Lower leg skin (tissue), 4 donors: ENCODE data around the gene LHX3. TPM values are rescaled to one million over a fixed set of nuclear protein-coding genes. Genes with fewer than 3 reads are reported as not detected.

ENCODE experiments used
- DNase-seq, 2 donors: peaks; one replicate each; pipeline ENCODE4 v3.0.0-alpha.2; 2019; ENCODE audit warnings: low spot score in 2 of 2
- H3K4me3 ChIP-seq: fragments of 200-600 bp; sonication (generic); 2 replicates; pipeline ENCODE4 v1.5.1; 2017; ENCODE audit warnings: mild to moderate bottlenecking, low read depth; ENCODE audit not compliant: poor library complexity, severe bottlenecking
- CTCF ChIP-seq, 3 donors: fragments of 450-650 bp; IDR thresholded peaks; one replicate each; pipeline ENCODE4 v1.5.1; 2016; ENCODE audit warnings: antibody characterized with exemption in 3 of 3, mild to moderate bottlenecking in 3 of 3, moderate library complexity in 2 of 3
- POLR2A ChIP-seq, 2 donors: fragments of 450-650 bp; IDR thresholded peaks; one replicate each; pipeline ENCODE4 v1.6.1; 2016 to 2017; ENCODE audit warnings: antibody characterized with exemption in 2 of 2, mild to moderate bottlenecking in 1 of 2, moderate library complexity in 1 of 2
- WGBS, 2 donors: methylation state at CpG; one replicate each; pipeline ENCODE4 v1.1.5; 2018; 5-methylcytosine and 5-hydroxymethylcytosine counted together
- intact Hi-C: fragments of 100-400 bp; cut with DNase I; formaldehyde crosslinking; loops from one replicate; pipeline ENCODE4 v1.15.0; 2023; ENCODE audit warnings: low total_unique reads
- total RNA-seq, 4 donors: library from RNA; depleted of rRNA; stranded (reverse); fragments of >200 nt; gene quantifications; one replicate each; pipeline ENCODE4 v1.1.0, GENCODE V29; 2016

The LHX3 gene
- total RNA-seq, 4 donors from 2014 or later, result 0.42 TPM; not detected in 3

DNA sequence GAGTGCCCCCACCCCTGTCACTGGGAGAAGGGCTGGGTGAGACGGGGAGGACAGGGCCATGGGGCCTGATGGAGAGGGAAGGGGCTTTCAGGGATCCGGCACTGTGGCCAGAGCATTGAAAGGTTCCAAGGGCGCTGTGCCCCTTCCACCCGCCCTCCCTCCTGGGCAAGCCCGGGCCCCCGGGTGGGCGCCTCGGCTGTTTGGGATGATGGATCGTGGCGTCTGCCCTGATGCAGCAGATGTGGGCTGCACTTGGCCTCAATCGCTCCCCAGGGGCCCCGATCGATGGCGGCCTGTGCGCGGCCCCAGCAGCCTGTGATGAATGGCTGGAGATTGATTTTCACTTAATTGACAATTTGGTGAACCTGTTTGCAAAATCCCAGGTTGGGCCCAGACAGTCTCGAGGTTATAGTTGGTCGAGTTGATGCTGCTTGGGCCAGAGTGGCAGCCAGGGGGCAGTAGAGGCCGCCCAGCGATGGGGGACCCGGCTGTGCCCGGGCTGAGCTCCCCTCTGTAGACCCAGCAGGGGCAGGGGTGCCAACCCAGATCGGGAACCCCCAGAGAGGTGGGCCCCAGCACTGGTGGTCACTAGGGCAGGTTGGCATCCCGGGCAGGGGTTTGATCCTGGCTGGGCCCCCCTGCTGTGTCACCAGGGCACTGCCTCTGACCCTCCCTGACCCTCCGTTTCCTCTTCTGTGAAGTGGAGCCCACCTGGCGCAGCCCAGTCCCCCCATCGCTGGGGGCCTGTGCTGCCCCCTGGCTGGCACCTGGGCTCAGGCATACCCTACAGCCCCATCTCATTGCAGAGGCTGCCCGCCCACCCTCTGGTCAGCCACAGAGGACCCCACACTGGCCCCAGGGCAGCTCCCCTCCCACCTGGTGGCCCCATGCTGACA is 34.7 kb downstream of the LHX3 start:
- TF ChIP-seq CTCF (IDR thresholded peaks at IDR 0.05) (no peak), POLR2A (IDR thresholded peaks at IDR 0.05) (no peak)

GRCh38 chr9:136169495-136169894 is 35.4 kb downstream of the LHX3 start:
- TF ChIP-seq CTCF (IDR thresholded peaks at IDR 0.05) (no peak), POLR2A (IDR thresholded peaks at IDR 0.05) (no peak)
- H3K4me3 ChIP-seq, result no peak overlapping the region
- WGBS, 2 donors, result 58 to 78% methylated on average over 4 to 6 of the region's 6 CpGs
- intact Hi-C loops, result no loop called here
- DNase-seq, result no peak

More for the DNA sequence above, 34.7 kb downstream of the LHX3 start:
- WGBS, 2 donors, result 50 to 58% methylated on average over 17 to 24 of the region's 28 CpGs
- DNase-seq, result no peak
- intact Hi-C loops, result no loop called here
- H3K4me3 ChIP-seq, result no peak overlapping the region

- no peak for TF ChIP-seq POLR2A (IDR thresholded peaks at IDR 0.05)
- no peak for TF ChIP-seq CTCF (IDR thresholded peaks at IDR 0.05)
- 51 to 58% methylated on average over 1 of the region's 1 CpG for WGBS, 2 donors
- H3K4me3 ChIP-seq, result no peak overlapping the region
- no peak for DNase-seq
- intact Hi-C loops, result no loop called here
Measured at GRCh38 chr9:136163248-136163850, 41.6 kb downstream of the LHX3 start.

- no peak for DNase-seq
- no peak overlapping the region for H3K4me3 ChIP-seq
- TF ChIP-seq POLR2A (IDR thresholded peaks at IDR 0.05) (no peak), CTCF (IDR thresholded peaks at IDR 0.05) (no peak)
- intact Hi-C loops, result no loop called here
- 68 to 76% methylated on average over 9 to 10 of the region's 10 CpGs for WGBS, 2 donors
Measured at GRCh38 chr9:136160995-136161610, 43.8 kb downstream of the LHX3 start.

DNA sequence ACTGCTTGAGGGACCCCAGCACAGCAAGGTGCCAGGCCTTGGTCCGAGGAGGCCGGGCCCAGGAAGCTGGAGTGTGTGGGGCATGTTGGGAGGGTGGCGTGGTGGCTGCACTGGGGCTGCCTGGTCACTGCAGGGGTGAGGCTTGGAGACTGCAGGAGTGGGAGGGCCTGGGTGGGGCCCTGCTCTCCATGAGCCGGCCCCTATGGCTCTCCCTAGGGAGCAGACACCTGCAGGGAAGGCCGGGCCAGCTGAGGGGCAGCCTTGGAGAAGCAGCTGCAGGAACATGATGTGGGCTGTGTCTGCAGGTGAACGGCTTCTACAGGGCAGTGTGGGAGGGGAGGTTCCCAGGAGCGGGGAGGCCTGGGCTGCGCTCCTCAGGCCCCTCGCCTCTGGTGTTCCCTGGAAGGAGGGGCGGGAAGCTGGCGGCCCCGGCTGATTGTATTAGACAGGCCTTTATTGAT is 44.5 kb downstream of the LHX3 start:
- no peak for TF ChIP-seq POLR2A (IDR thresholded peaks at IDR 0.05)
- no peak for TF ChIP-seq CTCF (IDR thresholded peaks at IDR 0.05)
- no peak overlapping the region for H3K4me3 ChIP-seq
- WGBS, 2 donors, result 66 to 80% methylated on average over 11 to 12 of the region's 12 CpGs
- no peak for DNase-seq
- intact Hi-C loops, result no loop called here
